ENCODE data around the gene SH3BGR.

GRCh38 chr21:39531064-39531463 lies 79.3 kb downstream of the SH3BGR start:
- TF ChIP-seq CTCF (conservative IDR thresholded peaks at IDR 0.05 in 1 of 2, IDR thresholded peaks at IDR 0.05 in 1 of 2; ENCODE audit: low read depth in 1 of 2, low read length in 2 of 2) = no peak
- TF ChIP-seq EZH2 (IDR thresholded peaks at IDR 0.05; ENCODE audit: low read length, missing control alignments) = no peak

Data from fibroblast of lung (primary cell).